ENCODE data around the gene DCAF6.

GRCh38 chr1:167950569-167950968 lies 14.1 kb downstream of the DCAF6 start:
- TF ChIP-seq CTCF (conservative IDR thresholded peaks at IDR 0.05 in 1 of 2, IDR thresholded peaks at IDR 0.05 in 1 of 2; ENCODE audit: extremely low read depth in 1 of 2, insufficient read depth in 1 of 2, low read depth in 1 of 2, low read length in 2 of 2) = no peak
- no peak for TF ChIP-seq EZH2 (IDR thresholded peaks at IDR 0.05; ENCODE audit: borderline replicate concordance, low read length)

All from mammary epithelial cell (primary cell).